A549 (cell line): ENCODE results near the gene MPRIP. TPM values are rescaled to one million over a fixed set of nuclear protein-coding genes. Genes with fewer than 3 reads are reported as not detected.

ENCODE experiments used
- ATAC-seq, 2 experiments: fragments of 200-7000 bp in 1 of 2; fragments of >200 bp in 1 of 2; cut with Nextera tagmentation in 1 of 2; cut with Tn5 transposase in 1 of 2; 3 replicates each; pipeline versions ENCODE4 v1.8.0 to v1.9.1; 2018 to 2020; ENCODE audit warnings: mild to moderate bottlenecking in 1 of 2, moderate library complexity in 1 of 2
- CTCF ChIA-PET: fragments of 300-600 bp; sonication (Branson Sonifier 250); formaldehyde crosslinking; extraction: SDS; loops from one replicate; lab custom pipeline; 2021; ENCODE audit warnings: antibody characterized with exemption, inconsistent platforms; lab: Yijun Ruan, JAX
- POLR2A ChIA-PET: fragments of 350-600 bp; formaldehyde crosslinking; extraction: SDS; loops from one replicate; lab custom pipeline; 2021; ENCODE audit warnings: antibody characterized with exemption, inconsistent platforms; lab: Yijun Ruan, JAX
- DNase-seq, 2 experiments: peaks; one replicate each; pipeline versions ENCODE4 v3.0.0 to v3.0.0-alpha.2; 2011 to 2016; ENCODE audit warnings: low read depth in 1 of 2, low spot score in 1 of 2
- FAIRE-seq: peaks from 2 replicates; lab custom pipeline; 2011; peaks lifted over from hg19 to GRCh38; lab: Jason Lieb, UNC
- H3K27ac ChIP-seq, 2 experiments: fragments of >200 bp; sonication (Bioruptor Twin); formaldehyde crosslinking; 3 replicates each; pipeline ENCODE4 v1.5.1; 2016 to 2017
- H3K4me1 ChIP-seq: fragments of >200 bp; sonication (Bioruptor Twin); formaldehyde crosslinking; 3 replicates; pipeline ENCODE4 v1.6.1; 2016
- H3K4me2 ChIP-seq: fragments of >200 bp; sonication (Bioruptor Twin); formaldehyde crosslinking; 3 replicates; pipeline ENCODE4 v1.6.1; 2016
- H3K4me3 ChIP-seq: fragments of >200 bp; sonication (Bioruptor Twin); formaldehyde crosslinking; 3 replicates; pipeline ENCODE4 v1.5.1; 2016
- H3K9me3 ChIP-seq: fragments of >200 bp; sonication (Bioruptor Twin); formaldehyde crosslinking; 3 replicates; pipeline ENCODE4 v1.6.1; 2016
- FOXS1 ChIP-seq: fragments of 250-450 bp; sonication (Bioruptor Pico); IDR thresholded peaks from 2 replicates; pipeline ENCODE4 v1.5.0; 2020; ENCODE audit warnings: mild to moderate bottlenecking, moderate library complexity
- HOXB13 ChIP-seq: fragments of 250-450 bp; sonication (Bioruptor Pico); IDR thresholded peaks from 2 replicates; pipeline ENCODE4 v1.5.0; 2020; ENCODE audit warnings: low read depth, mild to moderate bottlenecking, moderate library complexity
- HOXB5 ChIP-seq: fragments of 250-450 bp; sonication (Bioruptor Pico); IDR thresholded peaks from 2 replicates; pipeline ENCODE4 v1.5.0; 2020; ENCODE audit warnings: mild to moderate bottlenecking, moderate library complexity
- JUNB ChIP-seq: fragments of >200 bp; sonication (Bioruptor Twin); formaldehyde crosslinking; IDR thresholded peaks from 2 replicates; pipeline ENCODE4 v1.6.1; 2016
- KDM5A ChIP-seq: fragments of 200-600 bp; sonication (generic); IDR thresholded peaks from 2 replicates; pipeline ENCODE4 v1.6.1; 2016; ENCODE audit warnings: antibody characterized with exemption, mild to moderate bottlenecking
- MAZ ChIP-seq: fragments of 150-350 bp; IDR thresholded peaks from 2 replicates; pipeline ENCODE4 v1.6.1; 2014; ENCODE audit warnings: antibody characterized with exemption, low read depth, low read length, borderline replicate concordance
- MYC ChIP-seq: IDR thresholded peaks from 2 replicates; pipeline ENCODE4 v1.6.1; 2012; ENCODE audit warnings: mild to moderate bottlenecking, inconsistent platforms, low read length, improper control_type of control experiment, borderline replicate concordance
- NPAS2 ChIP-seq: fragments of 250-450 bp; sonication (Bioruptor Pico); IDR thresholded peaks from 2 replicates; pipeline ENCODE4 v1.8.0; 2022; ENCODE audit warnings: mild to moderate bottlenecking, moderate library complexity, borderline replicate concordance
- RARB ChIP-seq: fragments of 250-450 bp; sonication (Bioruptor Pico); IDR thresholded peaks from 2 replicates; pipeline ENCODE4 v1.8.0; 2021; ENCODE audit warnings: mild to moderate bottlenecking, moderate library complexity
- SMC3 ChIP-seq: fragments of >200 bp; sonication (Bioruptor Twin); formaldehyde crosslinking; IDR thresholded peaks from 3 replicates; pipeline ENCODE4 v1.6.1; 2018; ENCODE audit warnings: inconsistent platforms
- SREBF2 ChIP-seq: fragments of 450-650 bp; IDR thresholded peaks from 2 replicates; pipeline ENCODE4 v1.6.1; 2014; ENCODE audit warnings: mild to moderate bottlenecking, moderate library complexity
- TFCP2L1 ChIP-seq: fragments of 250-450 bp; sonication (Bioruptor Pico); IDR thresholded peaks from 2 replicates; pipeline ENCODE4 v1.5.0; 2021; ENCODE audit warnings: mild to moderate bottlenecking
- TP53 ChIP-seq: fragments of 250-450 bp; sonication (Bioruptor Pico); IDR thresholded peaks from 2 replicates; pipeline ENCODE4 v1.5.0; 2021; ENCODE audit warnings: mild to moderate bottlenecking, moderate library complexity
- ZFP36 ChIP-seq: fragments of 450-650 bp; IDR thresholded peaks from 2 replicates; pipeline ENCODE4 v1.6.1; 2014; ENCODE audit warnings: borderline replicate concordance; ENCODE audit not compliant: partially characterized antibody
- WGBS: methylation state at CpG from one replicate; pipeline ENCODE4 v1.1.6; 2017; ENCODE audit errors: missing lambda C conversion rate; 5-methylcytosine and 5-hydroxymethylcytosine counted together
- polyA plus RNA-seq, 4 experiments: library from polyadenylated mRNA; depleted of rRNA in 3 of 4; stranded (reverse); fragments of >200 nt; fragmentation: RNase III in 1 of 4; extraction: RNeasy Plus Mini Kit Qiagen cat#74134 plus additional on column Dnase treatment in 1 of 4; gene quantifications; 2 replicates in 3 of 4; 3 replicates in 1 of 4; pipeline ENCODE4 v1.2.3, GENCODE V29; 2011 to 2017
- TF ChIP-seq, protein P1 (sequence below): IDR thresholded peaks from 2 replicates; pipeline ENCODE4 v1.6.1; 2012
- TF ChIP-seq, protein P2 (sequence below): IDR thresholded peaks from 2 replicates; pipeline ENCODE4 v1.6.1; 2012; ENCODE audit warnings: low read depth, borderline replicate concordance
- TF ChIP-seq, protein P3 (sequence below): fragments of 250-450 bp; sonication (Bioruptor Pico); IDR thresholded peaks from 2 replicates; pipeline ENCODE4 v1.5.0; 2021; ENCODE audit warnings: mild to moderate bottlenecking, moderate library complexity, borderline replicate concordance
- TF ChIP-seq, protein P4 (sequence below): fragments of 150-350 bp; IDR thresholded peaks from 2 replicates; pipeline ENCODE4 v1.6.1; 2014; ENCODE audit warnings: low read depth, mild to moderate bottlenecking, low read length

Gene MPRIP
- polyA plus RNA-seq, 2 of the 4 experiments (the other 2 are of a cell fraction), result 147 to 228 TPM

DNA sequence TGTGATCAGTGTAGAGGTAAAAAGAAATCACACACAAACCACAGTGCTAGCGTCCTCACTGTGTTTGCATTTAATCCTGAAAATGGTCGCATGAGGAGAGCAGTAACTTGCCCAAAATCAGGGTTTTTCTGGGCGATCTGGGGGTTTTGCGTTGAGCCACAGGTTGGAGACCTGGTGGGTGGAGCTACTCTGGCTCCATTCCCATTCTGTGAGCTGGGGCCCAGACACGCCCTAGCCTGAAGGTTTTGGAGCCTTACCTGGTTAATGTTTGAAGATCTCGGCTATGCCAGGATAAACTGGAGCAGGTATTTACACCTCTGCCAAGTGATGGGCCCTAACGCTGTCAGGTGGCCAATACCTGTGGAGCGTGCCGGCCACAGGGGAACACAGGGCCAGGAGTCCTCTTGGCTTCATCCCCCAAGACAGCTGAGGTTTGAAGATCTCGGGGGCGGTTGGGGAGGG is 48.4 kb downstream of the MPRIP start:
- no peak for FAIRE-seq
- Histone ChIP-seq H3K4me3 (no peak overlapping the region), H3K27ac (peak overlapping the region in 1 of 2 experiments; percentile 17; a peak in 2 of 6 replicates), H3K4me1 (peaks cover 92% of the 10 kb centered on the region), H3K4me2 (peak overlapping the region; percentile 11; the same call in 2 of the 3 replicates), H3K9me3 (no peaks in the 10 kb centered on the region)
- ChIA-PET CTCF (interaction anchor here (1.4 kb wide), 1 partner anchor 11 kb away, joined by 4 read pairs; no protein-coding TSS in a partner anchor), POLR2A (no interaction called here)
- no peak for DNase-seq
- WGBS, result 82% methylated on average over 11 of the region's 11 CpGs
- TF ChIP-seq JUNB (no peak), NPAS2 (CRISPR knock-in tag) (no peak), MAZ (no peak), TFCP2L1 (CRISPR knock-in tag) (no peak), TP53 (no peak), HOXB5 (CRISPR knock-in tag) (no peak), FOXS1 (CRISPR knock-in tag) (no peak), SMC3 (no peak), RARB (CRISPR knock-in tag) (no peak), KDM5A (no peak), HOXB13 (CRISPR knock-in tag) (no peak)
- TF ChIP-seq, protein P1, sequence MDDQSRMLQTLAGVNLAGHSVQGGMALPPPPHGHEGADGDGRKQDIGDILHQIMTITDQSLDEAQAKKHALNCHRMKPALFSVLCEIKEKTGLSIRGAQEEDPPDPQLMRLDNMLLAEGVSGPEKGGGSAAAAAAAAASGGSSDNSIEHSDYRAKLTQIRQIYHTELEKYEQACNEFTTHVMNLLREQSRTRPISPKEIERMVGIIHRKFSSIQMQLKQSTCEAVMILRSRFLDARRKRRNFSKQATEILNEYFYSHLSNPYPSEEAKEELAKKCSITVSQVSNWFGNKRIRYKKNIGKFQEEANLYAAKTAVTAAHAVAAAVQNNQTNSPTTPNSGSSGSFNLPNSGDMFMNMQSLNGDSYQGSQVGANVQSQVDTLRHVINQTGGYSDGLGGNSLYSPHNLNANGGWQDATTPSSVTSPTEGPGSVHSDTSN, result no peak
- TF ChIP-seq, protein P2, sequence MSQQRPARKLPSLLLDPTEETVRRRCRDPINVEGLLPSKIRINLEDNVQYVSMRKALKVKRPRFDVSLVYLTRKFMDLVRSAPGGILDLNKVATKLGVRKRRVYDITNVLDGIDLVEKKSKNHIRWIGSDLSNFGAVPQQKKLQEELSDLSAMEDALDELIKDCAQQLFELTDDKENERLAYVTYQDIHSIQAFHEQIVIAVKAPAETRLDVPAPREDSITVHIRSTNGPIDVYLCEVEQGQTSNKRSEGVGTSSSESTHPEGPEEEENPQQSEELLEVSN, result no peak
- TF ChIP-seq, protein P3, sequence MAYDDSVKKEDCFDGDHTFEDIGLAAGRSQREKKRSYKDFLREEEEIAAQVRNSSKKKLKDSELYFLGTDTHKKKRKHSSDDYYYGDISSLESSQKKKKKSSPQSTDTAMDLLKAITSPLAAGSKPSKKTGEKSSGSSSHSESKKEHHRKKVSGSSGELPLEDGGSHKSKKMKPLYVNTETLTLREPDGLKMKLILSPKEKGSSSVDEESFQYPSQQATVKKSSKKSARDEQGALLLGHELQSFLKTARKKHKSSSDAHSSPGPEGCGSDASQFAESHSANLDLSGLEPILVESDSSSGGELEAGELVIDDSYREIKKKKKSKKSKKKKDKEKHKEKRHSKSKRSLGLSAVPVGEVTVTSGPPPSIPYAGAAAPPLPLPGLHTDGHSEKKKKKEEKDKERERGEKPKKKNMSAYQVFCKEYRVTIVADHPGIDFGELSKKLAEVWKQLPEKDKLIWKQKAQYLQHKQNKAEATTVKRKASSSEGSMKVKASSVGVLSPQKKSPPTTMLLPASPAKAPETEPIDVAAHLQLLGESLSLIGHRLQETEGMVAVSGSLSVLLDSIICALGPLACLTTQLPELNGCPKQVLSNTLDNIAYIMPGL (CRISPR knock-in tag), result no peak
- TF ChIP-seq, protein P4, sequence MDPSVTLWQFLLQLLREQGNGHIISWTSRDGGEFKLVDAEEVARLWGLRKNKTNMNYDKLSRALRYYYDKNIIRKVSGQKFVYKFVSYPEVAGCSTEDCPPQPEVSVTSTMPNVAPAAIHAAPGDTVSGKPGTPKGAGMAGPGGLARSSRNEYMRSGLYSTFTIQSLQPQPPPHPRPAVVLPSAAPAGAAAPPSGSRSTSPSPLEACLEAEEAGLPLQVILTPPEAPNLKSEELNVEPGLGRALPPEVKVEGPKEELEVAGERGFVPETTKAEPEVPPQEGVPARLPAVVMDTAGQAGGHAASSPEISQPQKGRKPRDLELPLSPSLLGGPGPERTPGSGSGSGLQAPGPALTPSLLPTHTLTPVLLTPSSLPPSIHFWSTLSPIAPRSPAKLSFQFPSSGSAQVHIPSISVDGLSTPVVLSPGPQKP, result no peak
- no peak for ATAC-seq

DNA sequence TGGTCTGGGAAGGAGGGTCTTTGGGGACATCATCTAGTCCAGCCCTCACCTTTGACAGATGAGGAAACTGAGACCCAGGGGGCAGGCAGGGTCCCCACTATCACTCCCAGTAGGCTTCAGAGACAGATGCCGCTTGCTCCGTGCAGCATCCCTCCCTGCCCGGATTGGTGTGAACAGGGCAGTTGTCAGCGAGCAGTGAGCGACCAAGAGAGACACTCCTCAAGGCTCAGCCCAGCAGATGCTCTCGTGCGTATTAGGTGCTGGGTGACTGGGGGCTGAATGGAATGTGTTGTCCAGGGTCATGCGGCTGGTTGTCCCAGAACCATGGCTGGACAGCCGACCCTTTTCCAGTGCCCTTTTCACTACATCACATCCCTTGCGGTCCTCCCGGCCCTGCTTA is 49.0 kb downstream of the MPRIP start:
- no peak for ATAC-seq
- 92% methylated on average over 11 of the region's 11 CpGs for WGBS
- Histone ChIP-seq H3K4me3 (no peak overlapping the region), H3K4me1 (peaks cover 92% of the 10 kb centered on the region), H3K27ac (no peak overlapping the region), H3K9me3 (no peaks in the 10 kb centered on the region)
- FAIRE-seq, result no peak
- CTCF ChIA-PET, result no interaction called here
- POLR2A ChIA-PET, result no interaction called here
- TF ChIP-seq SREBF2, result no peak
- no peak for TF ChIP-seq ZFP36
- TF ChIP-seq MYC, result no peak
- TF ChIP-seq, all 56 proteins: peak for 0
- no peak for DNase-seq
- H3K4me2 ChIP-seq, result no peak overlapping the region
